ENCODE results near the gene SACS.
"Not testable (repeated sequence)": the region's sequence is repeated elsewhere in the genome, so short reads cannot be mapped to it uniquely, and the experiment has no call there.

- TF ChIP-seq EZH2 (IDR thresholded peaks at IDR 0.05; ENCODE audit: borderline replicate concordance, low read length); CTCF (IDR thresholded peaks at IDR 0.05; ENCODE audit: low read length): not testable (repeated sequence)
Observed at GRCh38 chr13:23314837-23315236, 118.7 kb downstream of the SACS start.

Data from OCI-LY1 (cell line).